H9 (cell line): ENCODE data around the gene HSD17B12. TPM values are rescaled to one million over a fixed set of nuclear protein-coding genes. Genes with fewer than 3 reads are reported as not detected.

ENCODE experiments used
- DNase-seq: peaks from one replicate; pipeline ENCODE4 v3.0.0-alpha.2; 2017
- H2AFZ ChIP-seq: one replicate; pipeline ENCODE4 v1.6.1; 2013; ENCODE audit warnings: mild to moderate bottlenecking, low read length, control low read depth, moderate library complexity
- H2AK5ac ChIP-seq: 2 replicates; pipeline ENCODE4 v1.6.1; 2013; ENCODE audit warnings: low read length, control low read depth, mixed read lengths; ENCODE audit not compliant: insufficient read length
- H2BK120ac ChIP-seq: one replicate; pipeline ENCODE4 v1.6.1; 2013; ENCODE audit warnings: low read depth, mild to moderate bottlenecking, low read length, control low read depth, inconsistent platforms; ENCODE audit not compliant: poor library complexity, severe bottlenecking
- H2BK12ac ChIP-seq: 2 replicates; pipeline ENCODE4 v1.6.1; 2013; ENCODE audit warnings: low read length, control low read depth, mixed read lengths, low read depth; ENCODE audit not compliant: insufficient read length
- H2BK15ac ChIP-seq: 2 replicates; pipeline ENCODE4 v1.6.1; 2013; ENCODE audit warnings: low read depth, low read length, control low read depth
- H2BK20ac ChIP-seq: one replicate; pipeline ENCODE4 v1.6.1; 2013; ENCODE audit warnings: low read depth, mild to moderate bottlenecking, low read length, control low read depth, inconsistent platforms; ENCODE audit not compliant: poor library complexity, severe bottlenecking
- H2BK5ac ChIP-seq: 2 replicates; pipeline ENCODE4 v1.6.1; 2013; ENCODE audit warnings: low read length, control low read depth, mixed read lengths; ENCODE audit not compliant: insufficient read length
- H3K14ac ChIP-seq: 2 replicates; pipeline ENCODE4 v1.6.1; 2013; ENCODE audit warnings: low read length, control low read depth; ENCODE audit not compliant: insufficient read depth
- H3K18ac ChIP-seq: 2 replicates; pipeline ENCODE4 v1.6.1; 2013; ENCODE audit warnings: low read depth, mild to moderate bottlenecking, mixed read lengths, low read length, control low read depth; ENCODE audit not compliant: insufficient read length
- H3K23ac ChIP-seq: 2 replicates; pipeline ENCODE4 v1.6.1; 2013; ENCODE audit warnings: low read length, control low read depth, mixed read lengths, low read depth; ENCODE audit not compliant: insufficient read length
- H3K23me2 ChIP-seq: 2 replicates; pipeline ENCODE4 v1.6.1; 2013; ENCODE audit warnings: low read depth, mild to moderate bottlenecking, mixed read lengths, low read length, control low read depth; ENCODE audit not compliant: insufficient read length, poor library complexity, severe bottlenecking
- H3K27ac ChIP-seq: 2 replicates; pipeline ENCODE4 v1.5.1; 2013; ENCODE audit warnings: low read length, control low read depth, mixed read lengths, low read depth; ENCODE audit not compliant: insufficient read length
- H3K27me3 ChIP-seq: 2 replicates; pipeline ENCODE4 v1.6.1; 2013; ENCODE audit warnings: low read length, control low read depth, inconsistent platforms; ENCODE audit not compliant: insufficient read depth
- H3K4ac ChIP-seq: 2 replicates; pipeline ENCODE4 v1.6.1; 2013; ENCODE audit warnings: low read depth, mild to moderate bottlenecking, control low read depth, inconsistent platforms, low read length, moderate library complexity
- H3K4me1 ChIP-seq: 2 replicates; pipeline ENCODE4 v1.6.1; 2013; ENCODE audit warnings: low read length, control low read depth, inconsistent platforms; ENCODE audit not compliant: insufficient read depth
- H3K4me2 ChIP-seq: 2 replicates; pipeline ENCODE4 v1.6.1; 2013; ENCODE audit warnings: low read length, control low read depth, mixed read lengths; ENCODE audit not compliant: insufficient read length, insufficient read depth
- H3K56ac ChIP-seq: 2 replicates; pipeline ENCODE4 v1.6.1; 2013; ENCODE audit warnings: low read depth, mild to moderate bottlenecking, mixed read lengths, low read length, control low read depth; ENCODE audit not compliant: insufficient read length
- H3K79me1 ChIP-seq: 2 replicates; pipeline ENCODE4 v1.6.1; 2013; ENCODE audit warnings: low read depth, mild to moderate bottlenecking, moderate library complexity, low read length, control low read depth, inconsistent platforms; ENCODE audit not compliant: insufficient read depth, poor library complexity, severe bottlenecking
- H3K79me2 ChIP-seq: 2 replicates; pipeline ENCODE4 v1.6.1; 2013; ENCODE audit warnings: low read length, control low read depth, inconsistent platforms; ENCODE audit not compliant: insufficient read depth
- H3K9ac ChIP-seq: 2 replicates; pipeline ENCODE4 v1.6.1; 2013; ENCODE audit warnings: low read length, control low read depth, mixed read lengths; ENCODE audit not compliant: insufficient read length; ENCODE audit errors: extremely low read depth
- H3K9me3 ChIP-seq: one replicate; pipeline ENCODE4 v1.6.1; 2013; ENCODE audit warnings: low read depth, low read length, inconsistent platforms; ENCODE audit not compliant: control insufficient read depth
- H3T11ph ChIP-seq: one replicate; pipeline ENCODE4 v1.6.1; 2013; ENCODE audit warnings: mild to moderate bottlenecking, low read length, control low read depth, inconsistent platforms
- H4K20me1 ChIP-seq: one replicate; pipeline ENCODE4 v1.6.1; 2013; ENCODE audit not compliant: control insufficient read depth, insufficient read length, insufficient read depth
- H4K5ac ChIP-seq: 2 replicates; pipeline ENCODE4 v1.6.1; 2013; ENCODE audit warnings: low read depth, mild to moderate bottlenecking, mixed read lengths, low read length, control low read depth; ENCODE audit not compliant: insufficient read length
- H4K8ac ChIP-seq: replicated peaks from 2 replicates; pipeline ENCODE4 v1.6.1; 2013; ENCODE audit warnings: low read length, control low read depth, mixed read lengths, low read depth; ENCODE audit not compliant: insufficient read length
- H4K91ac ChIP-seq: 2 replicates; pipeline ENCODE4 v1.6.1; 2013; ENCODE audit warnings: low read depth, mild to moderate bottlenecking, moderate library complexity, mixed read lengths, low read length, control low read depth; ENCODE audit not compliant: insufficient read length
- H3K27ac Mint-ChIP-seq, 3 experiments: 2 replicates in 2 of 3; 3 replicates in 1 of 3; pipeline ENCODE4 v1.8.0; 2020 to 2021; ENCODE audit warnings: mixed read lengths in 3 of 3, mild to moderate bottlenecking in 1 of 3, moderate library complexity in 1 of 3
- H3K27me3 Mint-ChIP-seq: 2 replicates; pipeline ENCODE4 v1.8.0; 2021; ENCODE audit warnings: low read depth, mild to moderate bottlenecking, moderate library complexity, mixed read lengths
- H3K36me3 Mint-ChIP-seq, 3 experiments: 2 replicates in 2 of 3; 3 replicates in 1 of 3; pipeline ENCODE4 v1.8.0; 2020 to 2021; ENCODE audit warnings: low read depth in 3 of 3, mixed read lengths in 3 of 3; ENCODE audit not compliant: insufficient read depth in 1 of 3
- H3K4me1 Mint-ChIP-seq, 2 experiments: 2 replicates each; pipeline ENCODE4 v1.8.0; 2020; ENCODE audit warnings: mixed read lengths in 2 of 2
- H3K4me3 Mint-ChIP-seq, 2 experiments: 2 replicates in 1 of 2; 3 replicates in 1 of 2; pipeline ENCODE4 v1.8.0; 2020 to 2021; ENCODE audit warnings: mild to moderate bottlenecking in 2 of 2, mixed read lengths in 2 of 2, moderate library complexity in 1 of 2
- H3K9me3 Mint-ChIP-seq, 2 experiments: 2 replicates in 1 of 2; 3 replicates in 1 of 2; pipeline ENCODE4 v1.8.0; 2020; ENCODE audit warnings: mild to moderate bottlenecking in 2 of 2, mixed read lengths in 2 of 2, moderate library complexity in 1 of 2
- WGBS: extraction: QIAGEN DNeasy Blood & Tissue Kit; methylation state at CpG from one replicate; pipeline ENCODE4 v1.1.7; 2013; ENCODE audit warnings: missing lambda C conversion rate, low lambda C conversion rate, mixed read lengths; ENCODE audit not compliant: insufficient read length; ENCODE audit errors: extremely low coverage; 5-methylcytosine and 5-hydroxymethylcytosine counted together
- total RNA-seq: library from RNA; stranded (reverse); gene quantifications from 2 replicates; pipeline ENCODE4 v1.2.1, GENCODE V29; 2021
- TF ChIP-seq, protein P1 (sequence below): fragments of 200-600 bp; sonication (generic); conservative IDR thresholded peaks from 3 replicates; pipeline ENCODE4 v1.8.0; 2021; ENCODE audit warnings: antibody characterized with exemption, mild to moderate bottlenecking

HSD17B12 gene
- total RNA-seq, 1 experiment from 2014 or later, result 111 TPM

- Histone ChIP-seq H2BK120ac (no peak overlapping the region), H2BK15ac (no peak overlapping the region), H2BK5ac (no peak overlapping the region), H3K9ac (peak overlapping the region; percentile 92), H2AFZ (no peak overlapping the region), H3K56ac (no peak overlapping the region), H3K14ac (no peak overlapping the region), H3K27ac (no peak overlapping the region), H2BK20ac (no peak overlapping the region), H3K79me1 (no peaks in the 10 kb centered on the region), H4K20me1 (no peaks in the 10 kb centered on the region), H2AK5ac (no peak overlapping the region), H3K4me2 (peak overlapping the region; percentile 96), H4K91ac (no peak overlapping the region), H4K8ac (no peak overlapping the region), H3K27me3 (no peaks in the 10 kb centered on the region), H3K23me2 (peaks cover 5% of the 10 kb centered on the region), H3K4me1 (no peaks in the 10 kb centered on the region), H3K18ac (no peak overlapping the region), H3K9me3 (no peaks in the 10 kb centered on the region), H2BK12ac (no peak overlapping the region), H3T11ph (no peak overlapping the region), H3K79me2 (peaks cover 9% of the 10 kb centered on the region; the same call in 1 of the 2 replicates), H3K23ac (no peak overlapping the region), H4K5ac (no peak overlapping the region), H3K4ac (no peak overlapping the region)
- TF ChIP-seq, protein P1, sequence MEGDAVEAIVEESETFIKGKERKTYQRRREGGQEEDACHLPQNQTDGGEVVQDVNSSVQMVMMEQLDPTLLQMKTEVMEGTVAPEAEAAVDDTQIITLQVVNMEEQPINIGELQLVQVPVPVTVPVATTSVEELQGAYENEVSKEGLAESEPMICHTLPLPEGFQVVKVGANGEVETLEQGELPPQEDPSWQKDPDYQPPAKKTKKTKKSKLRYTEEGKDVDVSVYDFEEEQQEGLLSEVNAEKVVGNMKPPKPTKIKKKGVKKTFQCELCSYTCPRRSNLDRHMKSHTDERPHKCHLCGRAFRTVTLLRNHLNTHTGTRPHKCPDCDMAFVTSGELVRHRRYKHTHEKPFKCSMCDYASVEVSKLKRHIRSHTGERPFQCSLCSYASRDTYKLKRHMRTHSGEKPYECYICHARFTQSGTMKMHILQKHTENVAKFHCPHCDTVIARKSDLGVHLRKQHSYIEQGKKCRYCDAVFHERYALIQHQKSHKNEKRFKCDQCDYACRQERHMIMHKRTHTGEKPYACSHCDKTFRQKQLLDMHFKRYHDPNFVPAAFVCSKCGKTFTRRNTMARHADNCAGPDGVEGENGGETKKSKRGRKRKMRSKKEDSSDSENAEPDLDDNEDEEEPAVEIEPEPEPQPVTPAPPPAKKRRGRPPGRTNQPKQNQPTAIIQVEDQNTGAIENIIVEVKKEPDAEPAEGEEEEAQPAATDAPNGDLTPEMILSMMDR, result no peak
- peaks cover 8 to 13% of the 10 kb centered on the region in 2 experiments for H3K4me1 Mint-ChIP-seq
- H3K9me3 Mint-ChIP-seq, result no peaks in the 10 kb centered on the region
- H3K27ac Mint-ChIP-seq, result peak overlapping the region; percentile 58 to 97 (median 96)
- WGBS, result no CpG with 5 or more reads among the region's 7 CpGs
- DNase-seq, result no peak
- peaks cover 0 to 4% (median 0%) of the 10 kb centered on the region in 3 experiments; a peak in 1 of 7 replicates for H3K36me3 Mint-ChIP-seq
- H3K4me3 Mint-ChIP-seq, result peak overlapping the region; percentile 93 to 95
- H3K27me3 Mint-ChIP-seq, result peaks cover 4% of the 10 kb centered on the region
These were observed 35.8 kb upstream of the HSD17B12 start for GRCh38 chr11:43644621-43645299.
